ENCODE results near the gene TNFSF12. TPM values are rescaled to one million over a fixed set of nuclear protein-coding genes. Genes with fewer than 3 reads are reported as not detected.
A peak's percentile ranks its signal among the peaks of the same experiment; 100 is the strongest.

Gene TNFSF12
- total RNA-seq, 2 experiments from 2014 or later = 11.8 to 13.8 TPM

- Mint-ChIP-seq H3K36me3 (ENCODE audit: low read depth) (peaks cover 63% of the 10 kb centered on the region), H3K9me3 (no peaks in the 10 kb centered on the region), H3K4me3 (no peak overlapping the region), H3K27ac (no peak overlapping the region), H3K27me3 (no peaks in the 10 kb centered on the region), H3K4me1 (ENCODE audit: low read depth) (no peaks in the 10 kb centered on the region)
- CTCF ChIA-PET = interaction anchor here (1.4 to 1.8 kb wide), 2 partner anchors 11 to 66 kb away, joined by 5 to 9 read pairs; no protein-coding TSS in a partner anchor
- intact Hi-C loops (cut with micrococcal nuclease) = no loop called here
- POLR2A ChIA-PET = interaction anchor here (0.6 to 2.6 kb wide), 8 partner anchors 9 to 524 kb away, joined by 3 to 10 read pairs (median 5); partner anchors contain the start of gene POLR2A
- DNase-seq = peak; percentile 24
- TF ChIP-seq, protein P1, sequence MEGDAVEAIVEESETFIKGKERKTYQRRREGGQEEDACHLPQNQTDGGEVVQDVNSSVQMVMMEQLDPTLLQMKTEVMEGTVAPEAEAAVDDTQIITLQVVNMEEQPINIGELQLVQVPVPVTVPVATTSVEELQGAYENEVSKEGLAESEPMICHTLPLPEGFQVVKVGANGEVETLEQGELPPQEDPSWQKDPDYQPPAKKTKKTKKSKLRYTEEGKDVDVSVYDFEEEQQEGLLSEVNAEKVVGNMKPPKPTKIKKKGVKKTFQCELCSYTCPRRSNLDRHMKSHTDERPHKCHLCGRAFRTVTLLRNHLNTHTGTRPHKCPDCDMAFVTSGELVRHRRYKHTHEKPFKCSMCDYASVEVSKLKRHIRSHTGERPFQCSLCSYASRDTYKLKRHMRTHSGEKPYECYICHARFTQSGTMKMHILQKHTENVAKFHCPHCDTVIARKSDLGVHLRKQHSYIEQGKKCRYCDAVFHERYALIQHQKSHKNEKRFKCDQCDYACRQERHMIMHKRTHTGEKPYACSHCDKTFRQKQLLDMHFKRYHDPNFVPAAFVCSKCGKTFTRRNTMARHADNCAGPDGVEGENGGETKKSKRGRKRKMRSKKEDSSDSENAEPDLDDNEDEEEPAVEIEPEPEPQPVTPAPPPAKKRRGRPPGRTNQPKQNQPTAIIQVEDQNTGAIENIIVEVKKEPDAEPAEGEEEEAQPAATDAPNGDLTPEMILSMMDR (IDR thresholded peaks at IDR 0.05) = no peak
- peak; percentile 50 for ATAC-seq
Observed at GRCh38 chr17:7502987-7503386, 45.9 kb upstream of the TNFSF12 start.

DNA sequence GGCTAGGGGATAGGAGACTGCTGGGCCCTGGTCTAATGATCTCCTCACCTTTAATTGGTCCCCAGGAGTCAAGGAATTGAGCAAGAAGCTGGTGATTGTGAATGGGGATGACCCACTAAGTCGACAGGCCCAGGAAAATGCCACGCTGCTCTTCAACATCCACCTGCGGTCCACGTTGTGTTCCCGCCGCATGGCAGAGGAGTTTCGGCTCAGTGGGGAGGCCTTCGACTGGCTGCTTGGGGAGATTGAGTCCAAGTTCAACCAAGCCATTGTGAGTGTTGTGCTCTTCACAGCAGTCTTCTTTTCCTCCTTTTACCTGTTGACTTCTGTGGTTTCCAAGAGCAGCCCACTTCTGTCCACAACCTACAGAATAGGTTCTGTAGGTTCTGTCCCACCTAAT lies 45.3 kb upstream of the TNFSF12 start:
- intact Hi-C loops (cut with micrococcal nuclease) = no loop called here
- TF ChIP-seq, protein P1 (IDR thresholded peaks at IDR 0.05) = no peak
- ChIA-PET POLR2A (interaction anchor here (0.6 to 2.6 kb wide), 7 partner anchors 10 to 525 kb away, joined by 3 to 10 read pairs (median 5); no protein-coding TSS in a partner anchor), CTCF (interaction anchor here (1.8 kb wide), 1 partner anchor 67 kb away, joined by 9 read pairs; no protein-coding TSS in a partner anchor)
- Mint-ChIP-seq H3K9me3 (no peaks in the 10 kb centered on the region), H3K27ac (no peak overlapping the region), H3K4me3 (no peak overlapping the region), H3K27me3 (no peaks in the 10 kb centered on the region), H3K4me1 (ENCODE audit: low read depth) (no peaks in the 10 kb centered on the region), H3K36me3 (ENCODE audit: low read depth) (peaks cover 64% of the 10 kb centered on the region)
- DNase-seq (no peak), ATAC-seq (no peak)

DNA sequence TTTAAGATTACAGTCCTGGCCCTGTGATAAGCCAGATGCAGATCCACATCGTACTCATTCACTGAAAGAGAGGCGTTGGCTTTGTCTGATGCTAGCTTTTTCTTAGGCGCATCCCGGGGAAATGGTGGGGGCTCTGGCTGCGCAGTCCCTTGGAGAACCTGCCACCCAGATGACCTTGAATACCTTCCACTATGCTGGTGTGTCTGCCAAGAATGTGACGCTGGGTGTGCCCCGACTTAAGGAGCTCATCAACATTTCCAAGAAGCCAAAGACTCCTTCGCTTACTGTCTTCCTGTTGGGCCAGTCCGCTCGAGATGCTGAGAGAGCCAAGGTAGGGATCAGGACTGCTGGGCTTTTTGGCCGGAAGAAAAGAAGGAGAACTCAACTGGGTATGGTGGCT lies 40.7 kb upstream of the TNFSF12 start:
- ChIA-PET CTCF (interaction anchor here (0.7 to 3.9 kb wide), 6 partner anchors 11 to 152 kb away, joined by 3 to 21 read pairs (median 4); partner anchors contain the start of gene SENP3), POLR2A (interaction anchor here (0.6 to 4.1 kb wide), 15 partner anchors 11 to 179 kb away, joined by 3 to 20 read pairs (median 4); partner anchors contain the start of genes CHRNB1, NEURL4, POLR2A and SENP3)
- Mint-ChIP-seq H3K4me1 (ENCODE audit: low read depth) (no peaks in the 10 kb centered on the region), H3K27ac (no peak overlapping the region), H3K4me3 (no peak overlapping the region), H3K36me3 (ENCODE audit: low read depth) (peaks cover 74% of the 10 kb centered on the region), H3K27me3 (no peaks in the 10 kb centered on the region), H3K9me3 (no peaks in the 10 kb centered on the region)
- TF ChIP-seq, protein P1 (IDR thresholded peaks at IDR 0.05) = no peak
- DNase-seq (no peak), ATAC-seq (no peak)
- intact Hi-C loops (cut with micrococcal nuclease) = no loop called here

DNA sequence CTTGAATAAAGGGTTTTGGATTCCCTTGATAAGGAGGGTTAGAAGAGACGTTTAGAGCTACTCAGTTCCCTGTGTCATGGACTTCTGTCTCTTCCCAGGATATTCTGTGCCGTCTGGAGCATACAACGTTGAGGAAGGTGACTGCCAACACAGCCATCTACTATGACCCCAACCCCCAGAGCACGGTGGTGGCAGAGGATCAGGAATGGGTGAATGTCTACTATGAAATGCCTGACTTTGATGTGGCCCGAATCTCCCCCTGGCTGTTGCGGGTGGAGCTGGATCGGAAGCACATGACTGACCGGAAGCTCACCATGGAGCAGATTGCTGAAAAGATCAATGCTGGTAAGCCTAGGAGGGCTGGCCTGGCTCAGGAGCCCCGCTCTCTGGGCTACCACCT lies 40.0 kb upstream of the TNFSF12 start:
- Mint-ChIP-seq H3K27ac (no peak overlapping the region), H3K4me3 (no peak overlapping the region), H3K9me3 (no peaks in the 10 kb centered on the region), H3K36me3 (ENCODE audit: low read depth) (peaks cover 70% of the 10 kb centered on the region), H3K27me3 (no peaks in the 10 kb centered on the region), H3K4me1 (ENCODE audit: low read depth) (no peaks in the 10 kb centered on the region)
- no peak for DNase-seq
- ChIA-PET POLR2A (interaction anchor here (0.6 to 4.1 kb wide), 15 partner anchors 11 to 179 kb away, joined by 3 to 20 read pairs (median 4); partner anchors contain the start of genes CHRNB1, NEURL4, POLR2A and SENP3), CTCF (interaction anchor here (1.4 to 3.9 kb wide), 4 partner anchors 10 to 153 kb away, joined by 3 to 21 read pairs (median 5); partner anchors contain the start of gene SENP3)
- intact Hi-C loops (cut with micrococcal nuclease) = no loop called here
- TF ChIP-seq, protein P1 (IDR thresholded peaks at IDR 0.05) = no peak
- no peak for ATAC-seq

- DNase-seq (no peak), ATAC-seq (no peak)
- Mint-ChIP-seq H3K27ac (no peak overlapping the region), H3K27me3 (no peaks in the 10 kb centered on the region), H3K9me3 (no peaks in the 10 kb centered on the region), H3K4me1 (ENCODE audit: low read depth) (no peaks in the 10 kb centered on the region), H3K36me3 (ENCODE audit: low read depth) (peaks cover 68% of the 10 kb centered on the region), H3K4me3 (no peak overlapping the region)
- CTCF ChIA-PET = interaction anchor here (3.9 kb wide), 1 partner anchor 51 kb away, joined by 21 read pairs; the partner anchor contains the start of gene SENP3
- POLR2A ChIA-PET = interaction anchor here (1.5 to 4.1 kb wide), 3 partner anchors 15 to 157 kb away, joined by 3 to 20 read pairs (median 7); no protein-coding TSS in a partner anchor
- intact Hi-C loops (cut with micrococcal nuclease) = no loop called here
- TF ChIP-seq, protein P1 (IDR thresholded peaks at IDR 0.05) = no peak
Observed at GRCh38 chr17:7509937-7510336, 38.9 kb upstream of the TNFSF12 start.
